Astrocyte (in vitro differentiated cells and primary cell): ENCODE data around the gene KCNMA1.

ENCODE experiments used
- CTCF ChIP-seq: IDR thresholded peaks from 2 replicates; pipeline ENCODE4 v1.5.1; 2011; ENCODE audit warnings: low read depth, mild to moderate bottlenecking, inconsistent platforms, low read length, moderate library complexity; ENCODE audit not compliant: insufficient read depth
- EZH2 ChIP-seq: IDR thresholded peaks from 2 replicates; pipeline ENCODE4 v1.6.1; 2012; ENCODE audit warnings: mild to moderate bottlenecking, low read length, inconsistent platforms; ENCODE audit not compliant: insufficient read depth

GRCh38 chr10:77300682-77301302, 336.8 kb downstream of the KCNMA1 start:
- no peak for TF ChIP-seq CTCF
- no peak for TF ChIP-seq EZH2
